NCI-H748 (cell line): Measurements from ENCODE around the gene SLFN5.
"Not testable (repeated sequence)": the region's sequence is repeated elsewhere in the genome, so short reads cannot be mapped to it uniquely, and the experiment has no call there.

Experiments
- DNase-seq: peaks from one replicate; lab custom pipeline; 2025; ENCODE audit not compliant: unreplicated experiment; lab: John Stamatoyannopoulos, UW

The SLFN5 gene

DNA sequence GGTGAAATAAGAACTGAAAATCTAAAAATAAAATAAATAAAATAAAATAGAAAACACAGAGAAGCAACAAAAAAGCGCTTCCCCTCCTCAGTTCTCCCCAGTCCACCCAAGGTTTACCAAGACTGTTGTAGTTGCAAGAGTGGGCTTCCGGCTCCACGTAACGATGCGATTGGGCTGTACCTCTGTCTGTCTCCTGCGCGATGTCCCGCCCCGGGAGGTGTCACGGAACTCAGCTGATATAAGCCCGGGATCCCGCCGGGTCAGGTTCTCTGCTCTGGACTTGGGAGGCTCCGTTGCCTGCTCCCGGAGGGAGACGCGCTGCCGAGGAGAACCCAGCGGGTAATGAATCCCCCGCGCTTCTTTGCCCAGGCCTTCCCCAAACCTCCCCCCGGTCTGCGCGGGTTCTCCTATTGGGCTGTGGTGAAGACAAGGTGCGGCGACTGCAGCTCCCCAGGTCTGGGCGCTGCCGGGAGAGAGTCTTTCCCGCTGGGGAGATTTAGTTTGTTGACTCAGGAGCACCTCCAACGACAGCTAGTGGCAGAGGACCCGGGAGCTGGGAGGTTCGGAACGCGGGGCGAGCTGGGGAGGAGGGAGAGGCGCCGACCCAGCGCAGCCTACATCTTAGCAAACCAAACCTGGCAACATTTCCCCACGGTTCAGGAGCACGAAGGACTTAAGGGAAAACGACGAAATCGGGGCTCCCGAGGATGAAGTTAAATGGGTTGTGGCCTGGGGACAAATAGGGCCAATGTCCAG lies at the start of gene SLFN5:
Gene SLFN5, plus strand, starts transcription at position 268 of the 756 bp plus-strand sequence. CDS start 15,619 bp downstream, outside the sequence.
- peak; percentile 82 for DNase-seq

DNA sequence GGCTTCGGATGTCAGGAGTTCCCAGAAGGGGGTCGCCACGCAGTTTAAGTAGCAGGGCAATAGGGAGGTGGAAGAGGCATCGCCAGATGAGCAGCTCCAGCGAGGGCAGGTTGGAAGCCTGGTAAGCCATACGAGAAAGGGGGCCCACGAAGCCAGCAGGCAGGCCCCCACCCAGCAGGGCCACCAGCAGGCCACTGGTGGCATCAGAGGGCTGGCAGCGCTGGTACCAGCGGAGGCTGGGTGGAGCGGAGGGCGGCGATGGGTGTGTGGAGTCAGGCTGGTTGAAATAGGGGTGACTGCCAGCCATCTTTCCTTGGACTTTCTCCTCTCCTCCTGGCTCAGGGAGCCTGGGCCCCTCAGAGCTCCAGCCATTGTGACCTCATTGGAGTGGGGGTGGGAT lies 48.9 kb upstream of the SLFN5 start, which contains the start of gene SLC35G3:
Gene SLC35G3, minus strand, starts transcription at position 393 of the 400 bp plus-strand sequence. Its CDS starts 86 bp downstream, at position 307.
- not testable (repeated sequence) for DNase-seq

DNA sequence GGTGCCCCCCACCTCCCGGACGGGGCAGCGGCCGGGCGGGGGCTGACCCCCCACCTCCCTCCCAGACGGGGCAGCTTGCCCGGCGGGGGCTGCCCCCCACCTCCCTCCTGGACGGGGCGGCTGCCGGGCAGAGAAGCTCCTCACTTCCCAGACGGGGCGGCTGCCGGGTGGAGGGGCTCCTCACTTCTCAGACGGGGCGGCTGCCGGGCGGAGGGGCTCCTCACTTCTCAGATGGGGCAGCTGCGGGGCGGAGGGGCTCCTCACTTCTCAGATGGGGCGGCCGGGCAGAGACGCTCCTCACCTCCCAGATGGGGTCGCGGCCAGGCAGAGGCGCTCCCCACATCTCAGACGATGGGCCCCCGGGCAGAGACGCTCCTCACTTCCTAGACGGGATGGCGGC lies 47.8 kb upstream of the SLFN5 start:
- DNase-seq = not testable (repeated sequence)

DNA sequence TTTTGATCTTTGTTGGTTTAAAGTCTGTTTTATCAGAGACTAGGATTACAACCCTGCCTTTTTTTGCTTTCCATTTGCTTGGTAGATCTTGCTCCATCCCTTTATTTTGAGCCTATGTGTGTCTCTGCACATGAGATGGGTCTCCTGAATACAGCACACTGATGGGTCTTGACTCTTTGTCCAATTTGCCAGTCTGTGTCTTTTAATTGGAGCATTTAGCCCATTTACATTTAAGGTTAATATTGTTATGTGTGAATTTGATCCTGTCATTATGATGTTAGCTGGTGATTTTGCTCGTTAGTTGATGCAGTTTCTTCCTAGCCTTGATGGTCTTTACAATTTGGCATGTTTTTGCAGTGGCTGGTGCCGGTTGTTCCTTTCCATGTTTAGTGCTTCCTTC lies 40.3 kb upstream of the SLFN5 start:
- DNase-seq = not testable (repeated sequence)

DNA sequence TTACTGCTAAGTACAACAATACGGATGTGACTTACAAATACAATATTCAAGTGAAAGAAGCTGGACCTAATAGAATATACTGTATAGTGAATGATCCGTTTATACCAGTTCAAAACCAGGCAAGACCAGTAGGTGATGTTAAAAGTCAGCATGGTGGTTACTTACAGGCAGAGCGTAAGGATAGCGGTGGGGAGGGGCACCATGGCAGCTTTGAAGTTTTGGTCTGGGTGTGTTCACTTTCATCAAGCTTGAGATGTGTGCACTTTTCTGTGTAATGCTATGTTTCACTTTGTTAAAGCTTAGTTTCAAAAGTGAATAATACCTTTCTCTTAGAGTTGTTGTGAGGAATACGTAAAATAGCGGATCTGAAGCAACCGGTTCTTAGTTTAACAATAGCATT lies 32.1 kb upstream of the SLFN5 start:
- DNase-seq = no peak

DNA sequence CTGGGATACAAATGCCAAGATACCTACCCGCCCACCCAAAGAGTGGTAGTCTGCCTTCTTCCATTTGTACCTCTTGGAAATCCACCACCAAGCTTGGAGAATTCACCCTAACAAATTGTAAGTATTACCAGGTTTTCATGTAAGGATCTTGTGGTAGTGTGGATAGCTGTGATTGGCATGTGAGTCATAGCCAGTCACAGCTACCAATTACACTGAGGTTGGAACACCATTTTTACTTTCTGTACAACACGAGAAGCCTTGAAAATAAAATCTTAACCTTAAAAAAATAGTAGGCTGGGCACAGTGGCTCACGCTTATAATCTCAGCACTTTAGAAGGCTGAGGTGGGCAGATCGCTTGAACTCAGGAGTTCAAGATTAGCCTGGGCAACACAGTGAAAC lies 30.2 kb upstream of the SLFN5 start:
- DNase-seq = no peak

DNA sequence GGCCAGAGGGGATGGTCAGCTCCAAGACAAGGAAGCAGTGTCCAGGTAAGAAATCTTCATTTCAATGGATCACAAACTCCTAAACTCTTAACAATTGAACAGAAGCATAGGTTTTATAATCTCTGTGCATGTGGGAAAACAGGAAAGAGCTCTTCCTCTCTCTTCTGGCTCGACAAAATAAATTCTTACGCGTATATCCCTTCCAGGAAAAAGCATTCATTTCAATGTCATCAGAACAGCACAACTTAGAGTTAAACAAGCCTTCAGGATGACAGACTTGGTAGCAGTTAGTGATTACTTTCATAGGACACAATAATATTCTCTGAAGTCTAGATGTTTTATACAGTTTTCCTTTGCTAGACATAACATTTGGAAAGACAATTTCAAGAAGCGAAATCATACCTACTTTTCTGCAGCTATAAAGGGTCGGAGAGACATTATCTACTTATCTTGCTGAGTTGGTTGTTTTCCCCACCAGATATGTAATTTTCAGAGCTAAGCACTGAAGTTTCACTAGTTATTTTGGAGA lies 29.4 kb upstream of the SLFN5 start:
- no peak for DNase-seq

DNA sequence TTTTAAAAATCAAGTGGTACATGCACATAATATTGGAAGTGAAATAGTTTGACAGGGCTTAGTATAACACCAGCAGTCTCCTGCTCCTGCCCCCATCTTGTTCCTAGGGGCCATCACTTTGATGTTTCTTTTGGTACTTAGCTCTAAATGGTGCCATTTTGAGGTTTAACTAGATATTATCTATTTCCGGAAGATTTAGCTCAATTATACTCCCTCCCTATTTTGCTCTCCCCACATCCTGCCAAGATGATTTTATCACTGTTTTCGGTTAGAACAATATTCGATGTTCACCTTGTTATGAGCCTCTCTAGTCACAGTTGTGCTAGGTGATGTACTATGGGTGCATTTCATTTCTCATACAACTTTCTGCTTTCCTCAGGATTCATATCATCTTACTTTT lies 28.7 kb upstream of the SLFN5 start:
- no peak for DNase-seq

DNA sequence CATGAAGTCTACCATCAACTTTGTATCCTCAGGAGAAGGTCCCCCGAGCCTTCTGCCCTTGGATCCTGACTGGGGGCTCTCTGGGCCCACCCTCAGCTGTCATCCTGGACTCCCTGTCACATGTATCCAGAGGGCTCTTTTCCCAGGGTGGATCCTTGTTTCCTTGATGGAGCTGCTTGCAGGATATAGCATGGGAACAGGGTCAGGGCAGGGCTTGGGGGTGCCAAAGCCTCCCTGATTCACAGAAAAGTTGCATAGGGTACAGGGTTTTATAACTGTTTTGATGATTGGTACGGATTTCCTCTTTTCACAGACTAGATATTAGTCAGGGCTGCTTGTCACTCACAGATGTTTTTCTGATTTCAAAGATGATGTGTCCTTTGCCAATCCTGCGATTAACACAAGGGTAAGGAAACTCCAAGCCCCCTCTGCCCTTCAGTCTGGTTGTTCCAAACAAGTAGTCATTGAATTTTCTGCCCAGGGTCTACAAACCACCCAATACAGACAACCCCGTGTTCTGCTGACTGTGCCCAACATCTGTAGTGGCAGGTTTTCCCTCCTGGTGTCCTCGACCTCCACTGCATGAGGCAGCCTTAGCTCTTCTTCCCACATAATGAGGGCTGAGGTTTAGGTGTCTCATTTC lies 28.1 kb upstream of the SLFN5 start:
- no peak for DNase-seq

DNA sequence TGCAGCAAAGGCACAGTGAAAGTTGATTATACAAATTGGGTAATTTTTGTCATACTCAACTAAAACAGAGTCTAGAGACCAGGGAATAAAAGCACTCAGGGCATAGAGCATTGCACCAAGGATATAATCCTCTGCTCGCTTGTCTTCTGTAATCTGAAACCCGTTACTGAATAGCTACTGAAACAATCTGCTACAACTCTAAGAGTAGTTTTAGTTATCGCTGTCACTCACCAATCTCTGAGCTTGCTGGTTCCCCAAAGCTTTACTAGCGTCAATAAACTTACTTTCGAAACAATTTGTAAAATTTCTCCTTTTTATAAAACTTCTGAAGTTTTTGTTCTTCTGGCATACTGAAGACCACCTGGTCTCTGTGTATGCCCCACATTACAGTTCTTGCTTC lies 25.8 kb upstream of the SLFN5 start:
- DNase-seq = no peak

DNA sequence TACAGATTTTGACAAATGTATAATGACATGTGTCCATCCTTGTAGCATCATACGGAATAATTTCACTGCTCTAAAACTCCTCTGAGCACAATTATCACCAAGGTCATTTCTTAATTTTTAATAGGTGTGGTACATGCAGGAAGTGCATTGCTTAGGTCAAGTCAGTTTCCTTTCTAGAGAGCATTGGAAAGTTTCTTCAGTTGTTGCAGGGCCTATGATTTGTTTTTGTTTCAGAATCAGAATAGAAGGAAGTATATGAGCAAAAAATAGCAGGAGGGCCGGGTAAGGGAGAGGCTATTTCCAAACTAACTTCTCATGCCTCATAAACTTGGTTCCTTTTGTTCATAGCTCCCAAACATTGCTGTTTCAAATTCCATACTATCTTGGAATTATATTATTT lies 24.0 kb upstream of the SLFN5 start:
- no peak for DNase-seq

DNA sequence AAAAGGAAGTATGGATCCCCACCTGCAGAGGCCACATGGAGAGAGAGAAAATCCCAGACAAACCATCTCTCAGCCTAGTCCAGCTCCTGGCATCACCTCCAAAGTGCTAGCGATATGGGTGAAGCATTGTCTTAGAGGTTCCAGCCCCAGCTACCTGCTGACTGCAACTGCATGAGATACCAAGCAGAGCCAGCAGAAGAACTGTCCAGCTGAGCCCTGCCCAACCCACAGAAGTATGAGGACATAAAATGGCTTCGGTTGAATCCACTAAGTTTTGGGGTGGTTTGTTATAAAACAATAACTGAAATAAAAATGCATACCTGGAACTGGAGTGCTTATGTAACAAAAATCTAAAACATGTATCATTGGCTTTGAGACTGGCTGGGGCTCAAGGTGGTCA lies 20.4 kb upstream of the SLFN5 start:
- no peak for DNase-seq

DNA sequence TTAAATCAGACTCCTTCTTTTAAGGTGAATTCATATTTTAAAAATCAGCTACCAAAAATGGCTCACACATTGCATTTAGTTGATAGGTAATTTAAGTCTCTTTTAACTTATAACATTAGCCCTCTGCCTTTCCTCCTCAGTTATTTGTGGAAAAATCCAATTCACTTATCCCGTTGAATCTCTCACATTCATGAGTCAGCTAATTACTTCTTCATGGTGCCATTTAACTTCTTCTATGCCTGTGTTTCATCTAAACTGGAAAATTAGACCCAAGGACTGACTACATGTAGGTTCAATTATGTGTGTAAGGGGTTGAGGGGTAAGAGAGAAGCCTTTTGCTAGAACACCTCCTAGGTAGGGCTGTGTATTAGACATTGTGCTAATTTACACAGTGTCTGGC lies 18.4 kb upstream of the SLFN5 start:
- DNase-seq = no peak

DNA sequence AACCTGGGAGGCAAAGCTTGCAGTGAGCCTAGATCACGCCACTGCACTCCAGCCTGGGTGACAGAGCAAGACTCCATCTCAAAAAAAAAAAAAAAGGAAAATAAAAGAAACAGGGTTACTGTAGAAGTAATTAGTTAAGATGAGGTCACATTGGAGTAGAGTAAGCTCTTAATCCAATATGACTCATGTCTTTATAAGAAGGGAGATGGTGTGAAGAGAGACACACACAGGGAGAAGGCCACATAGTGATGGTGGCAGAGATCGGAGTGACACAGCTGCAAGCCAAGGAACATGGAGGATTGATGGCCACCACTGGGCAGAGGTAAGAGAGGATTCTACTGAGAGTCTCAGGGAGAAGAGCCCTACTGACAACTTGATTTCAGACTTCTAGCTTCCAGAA lies 15.3 kb upstream of the SLFN5 start:
- no peak for DNase-seq

DNA sequence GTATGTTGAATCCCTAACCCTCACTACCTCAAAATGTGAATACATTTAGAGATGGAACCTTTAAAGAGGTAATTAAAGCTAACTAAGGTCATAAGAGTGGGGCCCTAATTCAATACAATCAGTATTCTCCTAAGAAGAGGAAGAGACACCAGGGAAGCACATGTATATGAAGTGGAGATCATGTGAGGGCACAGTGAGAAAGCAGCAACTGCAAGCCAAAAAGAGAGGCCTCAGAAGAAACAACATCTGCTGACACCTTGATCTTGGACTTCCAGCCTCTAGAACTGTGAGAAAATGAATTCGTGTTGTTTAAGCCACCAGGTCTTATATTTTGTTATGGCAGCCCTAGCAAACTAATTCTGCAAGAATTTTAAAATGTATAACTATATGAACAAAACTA lies 13.2 kb upstream of the SLFN5 start:
- DNase-seq = no peak

DNA sequence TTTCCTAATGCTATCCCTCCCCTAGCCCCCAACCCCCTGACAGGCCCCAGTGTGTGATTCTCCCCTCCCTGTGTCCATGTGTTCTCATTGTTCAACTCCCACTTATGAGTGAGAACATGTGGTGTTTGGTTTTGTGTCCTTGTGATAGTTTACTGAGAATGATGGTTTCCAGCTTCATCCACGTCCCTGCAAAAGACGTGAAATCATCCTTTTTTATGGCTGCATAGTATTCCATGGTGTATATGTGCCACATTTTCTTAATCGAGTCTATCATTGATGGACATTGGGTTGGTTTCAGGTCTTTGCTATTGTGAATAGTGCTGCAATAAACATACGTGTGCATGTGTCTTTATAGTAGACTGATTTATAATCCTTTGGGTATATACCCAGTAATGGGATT lies 8.6 kb upstream of the SLFN5 start:
- DNase-seq = not testable (repeated sequence)

DNA sequence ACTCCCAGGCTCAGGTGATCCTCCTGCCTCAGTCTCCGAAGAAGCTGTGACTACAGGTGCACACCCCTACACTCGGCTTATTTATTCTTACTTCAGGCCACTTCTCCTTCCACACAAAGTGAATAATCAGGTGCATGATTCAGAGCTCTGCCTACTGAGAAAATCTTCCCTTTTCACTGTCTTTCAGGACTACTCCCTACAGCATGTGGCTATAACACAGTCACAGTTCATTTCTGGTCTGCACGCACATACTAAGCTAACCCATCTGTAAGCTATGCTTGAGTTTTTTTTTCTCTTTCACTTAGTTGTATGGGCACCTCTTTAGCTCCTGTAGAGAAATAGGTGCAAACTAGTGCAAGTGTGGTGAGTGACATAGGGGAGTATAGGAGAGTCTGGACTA lies 7.6 kb upstream of the SLFN5 start:
- DNase-seq = no peak

DNA sequence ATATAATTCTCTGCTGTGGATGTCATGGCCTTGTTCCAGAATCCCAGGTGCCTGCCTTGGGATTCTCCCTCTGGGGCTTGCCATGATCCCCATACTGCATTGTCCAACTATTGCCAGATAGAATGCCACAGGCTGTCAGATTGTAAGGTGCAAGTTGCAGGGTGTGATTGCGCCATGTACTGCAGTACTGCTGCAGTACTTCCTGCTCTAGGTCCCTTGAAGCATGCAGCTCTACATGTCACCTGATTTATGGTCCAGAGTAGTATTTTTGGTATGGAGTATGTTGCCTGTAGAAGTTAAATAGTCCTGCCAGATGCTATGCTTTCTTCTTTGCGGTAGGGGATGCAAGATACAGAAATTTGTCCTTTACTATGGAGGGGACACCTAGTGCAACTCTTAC lies 7.0 kb upstream of the SLFN5 start:
- DNase-seq = no peak

DNA sequence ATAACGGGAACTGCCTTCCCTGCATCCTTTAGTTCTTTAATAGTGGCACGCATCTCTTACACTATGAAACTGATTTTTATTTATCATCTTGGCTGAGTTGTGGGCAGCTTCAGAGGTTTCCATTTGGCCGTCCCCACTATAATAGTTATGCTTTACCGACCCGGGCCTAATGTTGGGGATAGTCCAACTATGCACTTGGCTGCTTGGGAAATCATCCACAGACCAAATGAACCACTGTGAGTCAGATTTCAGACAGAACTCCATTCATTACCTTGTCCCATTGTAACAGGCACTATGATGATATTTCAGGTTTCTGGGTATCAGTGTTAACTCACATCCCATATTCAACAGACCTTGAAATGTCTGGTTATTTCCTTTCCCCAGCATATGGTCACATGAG lies 6.1 kb upstream of the SLFN5 start:
- DNase-seq = no peak

DNA sequence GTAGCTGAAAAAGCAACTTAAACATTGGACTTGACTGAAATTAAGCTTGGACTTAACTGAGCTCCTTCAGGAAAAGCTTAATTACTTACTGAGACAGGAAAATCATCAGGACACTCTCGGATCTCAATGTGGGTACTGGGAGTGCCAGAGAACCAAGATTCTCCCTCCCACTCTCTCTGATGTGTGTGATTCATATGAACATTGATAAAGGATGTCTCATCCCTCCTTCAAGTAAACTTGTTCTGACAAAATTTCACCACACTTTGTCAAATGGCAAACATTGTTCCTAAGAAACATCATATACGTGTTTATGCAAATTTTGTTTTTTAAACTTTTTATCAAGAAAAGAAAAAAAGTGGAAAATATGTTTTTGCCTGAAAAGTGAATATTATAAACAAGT lies 4.1 kb upstream of the SLFN5 start:
- DNase-seq = no peak

DNA sequence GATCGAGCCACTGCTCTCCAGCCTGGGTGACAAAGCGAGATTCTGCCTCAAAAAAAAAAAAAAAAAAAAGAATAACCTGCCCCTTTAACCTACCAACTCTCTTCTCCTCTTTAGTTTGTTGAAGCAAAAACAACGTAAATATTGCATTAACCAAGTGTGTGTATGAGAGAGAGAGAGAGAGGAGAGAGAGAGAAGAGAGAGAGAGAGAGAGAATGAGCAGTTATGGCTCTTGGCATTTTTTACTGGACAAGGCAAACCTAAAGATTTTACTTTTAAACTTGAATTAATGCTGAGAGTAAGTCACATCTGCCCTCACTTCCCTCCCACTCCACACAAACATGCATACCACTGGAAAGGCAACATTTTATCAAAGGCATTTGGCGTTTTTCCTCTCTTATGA lies 3.0 kb upstream of the SLFN5 start:
- DNase-seq = no peak

DNA sequence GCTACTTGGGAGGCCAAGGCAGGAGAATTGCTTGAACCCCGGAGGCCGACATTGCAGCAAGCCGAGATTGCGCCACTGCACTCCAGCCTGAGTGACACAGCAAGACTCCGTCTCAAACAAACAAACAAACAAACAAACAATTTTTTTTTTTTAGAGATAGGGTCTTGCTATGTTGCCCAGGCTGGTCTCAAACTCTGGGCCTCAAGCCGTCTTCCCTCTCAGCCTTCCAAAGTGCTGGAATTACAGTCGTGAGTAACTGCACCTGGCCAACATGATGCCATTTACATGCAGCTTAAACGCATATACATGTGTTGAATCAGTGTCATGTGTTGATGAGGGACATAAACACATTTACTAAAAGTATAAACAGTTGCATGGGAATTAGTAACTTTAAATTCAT lies 2.0 kb upstream of the SLFN5 start:
- no peak for DNase-seq
